Stimulated activated naive CD8-positive, alpha-beta T cell treated with anti-CD3 and anti-CD28 coated beads, Interleukin-15, Interleukin-2, amounts not matched to agents 100 ng/mL and 50 ng/mL, for 24 hours (primary cell): ENCODE results near the gene BLM.
"Not testable (repeated sequence)": the region's sequence is repeated elsewhere in the genome, so short reads cannot be mapped to it uniquely, and the experiment has no call there.

Experiments used
- H3K27ac Mint-ChIP-seq: one replicate; pipeline ENCODE4 v1.8.0; 2021; ENCODE audit warnings: mild to moderate bottlenecking, mixed read lengths
- H3K27me3 Mint-ChIP-seq: one replicate; pipeline ENCODE4 v1.8.0; 2021; ENCODE audit warnings: mixed read lengths
- H3K36me3 Mint-ChIP-seq: one replicate; pipeline ENCODE4 v1.8.0; 2021; ENCODE audit warnings: low read depth, mixed read lengths
- H3K4me1 Mint-ChIP-seq: one replicate; pipeline ENCODE4 v1.8.0; 2021; ENCODE audit warnings: low read depth, mixed read lengths
- H3K4me3 Mint-ChIP-seq: one replicate; pipeline ENCODE4 v1.8.0; 2021; ENCODE audit warnings: mild to moderate bottlenecking, mixed read lengths
- H3K9me3 Mint-ChIP-seq: one replicate; pipeline ENCODE4 v1.8.0; 2021; ENCODE audit warnings: mixed read lengths

Gene BLM

GRCh38 chr15:90706394-90707327, 10.5 kb upstream of the BLM start:
- peaks cover 4% of the 10 kb centered on the region for H3K36me3 Mint-ChIP-seq
- H3K27me3 Mint-ChIP-seq, result no peaks in the 10 kb centered on the region
- peaks cover 5% of the 10 kb centered on the region for H3K9me3 Mint-ChIP-seq
- peaks cover 8% of the 10 kb centered on the region for H3K4me1 Mint-ChIP-seq
- no peak overlapping the region for H3K27ac Mint-ChIP-seq
- H3K4me3 Mint-ChIP-seq, result no peak overlapping the region

- H3K27me3 Mint-ChIP-seq, result no peaks in the 10 kb centered on the region
- peaks cover 12% of the 10 kb centered on the region for H3K4me1 Mint-ChIP-seq
- peaks cover 5% of the 10 kb centered on the region for H3K9me3 Mint-ChIP-seq
- H3K36me3 Mint-ChIP-seq, result peaks cover 4% of the 10 kb centered on the region
- H3K27ac Mint-ChIP-seq, result no peak overlapping the region
- no peak overlapping the region for H3K4me3 Mint-ChIP-seq
Observed at GRCh38 chr15:90707489-90707888, 9.7 kb upstream of the BLM start.

GRCh38 chr15:90708516-90708915, 8.6 kb upstream of the BLM start:
- Mint-ChIP-seq H3K27ac (no peak overlapping the region), H3K36me3 (peaks cover 4% of the 10 kb centered on the region), H3K4me1 (peaks cover 12% of the 10 kb centered on the region), H3K4me3 (no peak overlapping the region), H3K9me3 (no peaks in the 10 kb centered on the region), H3K27me3 (no peaks in the 10 kb centered on the region)

- Mint-ChIP-seq H3K36me3 (peaks cover 4% of the 10 kb centered on the region), H3K4me1 (peaks cover 12% of the 10 kb centered on the region), H3K27ac (no peak overlapping the region), H3K27me3 (no peaks in the 10 kb centered on the region), H3K9me3 (no peaks in the 10 kb centered on the region), H3K4me3 (no peak overlapping the region)
Observed at GRCh38 chr15:90709278-90709677, 7.9 kb upstream of the BLM start.

- H3K4me1 Mint-ChIP-seq, result peaks cover 12% of the 10 kb centered on the region
- no peak overlapping the region for H3K27ac Mint-ChIP-seq
- H3K36me3 Mint-ChIP-seq, result no peaks in the 10 kb centered on the region
- H3K4me3 Mint-ChIP-seq, result no peak overlapping the region
- H3K9me3 Mint-ChIP-seq, result no peaks in the 10 kb centered on the region
- H3K27me3 Mint-ChIP-seq, result no peaks in the 10 kb centered on the region
Observed at GRCh38 chr15:90710436-90711027, 6.6 kb upstream of the BLM start.

GRCh38 chr15:90711418-90711824, 5.7 kb upstream of the BLM start:
- H3K36me3 Mint-ChIP-seq, result no peaks in the 10 kb centered on the region
- peaks cover 19% of the 10 kb centered on the region for H3K4me1 Mint-ChIP-seq
- no peaks in the 10 kb centered on the region for H3K9me3 Mint-ChIP-seq
- no peaks in the 10 kb centered on the region for H3K27me3 Mint-ChIP-seq
- H3K4me3 Mint-ChIP-seq, result no peak overlapping the region
- peak overlapping the region; percentile 38 for H3K27ac Mint-ChIP-seq

GRCh38 chr15:90711842-90712241, 5.3 kb upstream of the BLM start:
- no peaks in the 10 kb centered on the region for H3K9me3 Mint-ChIP-seq
- H3K36me3 Mint-ChIP-seq, result no peaks in the 10 kb centered on the region
- no peaks in the 10 kb centered on the region for H3K27me3 Mint-ChIP-seq
- peak overlapping the region; percentile 38 for H3K27ac Mint-ChIP-seq
- no peak overlapping the region for H3K4me3 Mint-ChIP-seq
- peaks cover 23% of the 10 kb centered on the region for H3K4me1 Mint-ChIP-seq

- no peaks in the 10 kb centered on the region for H3K27me3 Mint-ChIP-seq
- H3K9me3 Mint-ChIP-seq, result no peaks in the 10 kb centered on the region
- peaks cover under 1% of the 10 kb centered on the region for H3K36me3 Mint-ChIP-seq
- H3K4me3 Mint-ChIP-seq, result no peak overlapping the region
- H3K27ac Mint-ChIP-seq, result no peak overlapping the region
- H3K4me1 Mint-ChIP-seq, result peaks cover 26% of the 10 kb centered on the region
Observed at GRCh38 chr15:90713081-90713480, 4.1 kb upstream of the BLM start.

GRCh38 chr15:90716317-90716975, 700 bp upstream of the BLM start:
- H3K36me3 Mint-ChIP-seq, result peaks cover 9% of the 10 kb centered on the region
- H3K9me3 Mint-ChIP-seq, result no peaks in the 10 kb centered on the region
- H3K4me3 Mint-ChIP-seq, result peak overlapping the region; percentile 91
- no peaks in the 10 kb centered on the region for H3K27me3 Mint-ChIP-seq
- H3K27ac Mint-ChIP-seq, result peak overlapping the region; percentile 95
- H3K4me1 Mint-ChIP-seq, result peaks cover 34% of the 10 kb centered on the region

GRCh38 chr15:90718232-90718631, 1.1 kb downstream of the BLM start:
- Mint-ChIP-seq H3K4me3 (peak overlapping the region; percentile 91), H3K27me3 (no peaks in the 10 kb centered on the region), H3K36me3 (peaks cover 9% of the 10 kb centered on the region), H3K4me1 (peaks cover 27% of the 10 kb centered on the region), H3K9me3 (no peaks in the 10 kb centered on the region), H3K27ac (peak overlapping the region; percentile 95)

GRCh38 chr15:90720131-90720530, 3.0 kb downstream of the BLM start:
- Mint-ChIP-seq H3K4me1 (peaks cover 27% of the 10 kb centered on the region), H3K9me3 (no peaks in the 10 kb centered on the region), H3K27me3 (no peaks in the 10 kb centered on the region), H3K27ac (no peak overlapping the region), H3K4me3 (no peak overlapping the region), H3K36me3 (peaks cover 19% of the 10 kb centered on the region)

- Mint-ChIP-seq H3K36me3 (peaks cover 58% of the 10 kb centered on the region), H3K27me3 (no peaks in the 10 kb centered on the region), H3K27ac (no peak overlapping the region), H3K4me1 (no peaks in the 10 kb centered on the region), H3K9me3 (peaks cover 4% of the 10 kb centered on the region), H3K4me3 (no peak overlapping the region)
Observed at GRCh38 chr15:90729261-90729660, 12.1 kb downstream of the BLM start.

- Mint-ChIP-seq H3K36me3 (peaks cover 56% of the 10 kb centered on the region), H3K27me3 (no peaks in the 10 kb centered on the region), H3K9me3 (peaks cover 4% of the 10 kb centered on the region), H3K4me3 (no peak overlapping the region), H3K27ac (no peak overlapping the region), H3K4me1 (no peaks in the 10 kb centered on the region)
Observed at GRCh38 chr15:90730290-90730689, 13.1 kb downstream of the BLM start.

- no peak overlapping the region for H3K27ac Mint-ChIP-seq
- H3K36me3 Mint-ChIP-seq, result peaks cover 61% of the 10 kb centered on the region
- peaks cover 13% of the 10 kb centered on the region for H3K9me3 Mint-ChIP-seq
- no peaks in the 10 kb centered on the region for H3K27me3 Mint-ChIP-seq
- H3K4me1 Mint-ChIP-seq, result peaks cover 17% of the 10 kb centered on the region
- H3K4me3 Mint-ChIP-seq, result no peak overlapping the region
Observed at GRCh38 chr15:90735923-90736322, 18.8 kb downstream of the BLM start.

- H3K36me3 Mint-ChIP-seq, result peaks cover 61% of the 10 kb centered on the region
- H3K27me3 Mint-ChIP-seq, H3K9me3 Mint-ChIP-seq, H3K4me3 Mint-ChIP-seq: not testable (repeated sequence)
- peaks cover 51% of the 10 kb centered on the region for H3K4me1 Mint-ChIP-seq
- H3K27ac Mint-ChIP-seq, result peak overlapping the region; percentile 2
Observed at GRCh38 chr15:90740545-90740944, 23.4 kb downstream of the BLM start.
